GM18505 (cell line): ENCODE results near the gene CELF1.
"Not testable (repeated sequence)": the region's sequence is repeated elsewhere in the genome, so short reads cannot be mapped to it uniquely, and the experiment has no call there.

ENCODE experiments used
- ATAC-seq: cut with Tn5 transposase; IDR thresholded peaks from one replicate; pipeline ENCODE4 v1.9.1; 2021; ENCODE audit not compliant: unreplicated experiment
- POLR2A ChIP-seq: IDR thresholded peaks from 4 replicates; pipeline ENCODE4 v1.6.1; 2011; ENCODE audit warnings: borderline replicate concordance; ENCODE audit not compliant: insufficient read depth, insufficient read length; ENCODE audit errors: extremely low read depth

The CELF1 gene

DNA sequence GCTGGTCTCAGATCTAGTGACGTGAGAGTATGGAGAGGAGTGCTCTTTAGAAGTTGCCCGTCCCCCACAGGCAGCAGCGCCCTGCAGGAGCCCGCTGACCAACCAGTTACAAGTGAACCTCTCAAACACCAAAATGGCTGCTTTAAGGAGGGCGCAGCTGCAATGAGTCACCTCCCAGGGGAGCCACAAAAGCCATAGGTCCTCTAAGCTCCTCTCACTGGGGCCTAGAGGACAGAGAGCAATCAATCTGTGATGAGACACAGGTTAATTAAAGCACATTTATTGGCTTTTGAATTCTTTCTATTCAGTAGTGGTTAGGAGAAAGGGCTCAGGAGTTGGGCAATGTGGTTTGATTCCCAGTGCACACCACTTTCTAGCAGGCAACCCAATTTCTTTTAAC is 88.4 kb downstream of the CELF1 start:
- TF ChIP-seq POLR2A = no peak

GRCh38 chr11:47461876-47462275 is 91.1 kb downstream of the CELF1 start:
- no peak for ATAC-seq
- no peak for TF ChIP-seq POLR2A

More for the DNA sequence above, 88.4 kb downstream of the CELF1 start:
- ATAC-seq = no peak

DNA sequence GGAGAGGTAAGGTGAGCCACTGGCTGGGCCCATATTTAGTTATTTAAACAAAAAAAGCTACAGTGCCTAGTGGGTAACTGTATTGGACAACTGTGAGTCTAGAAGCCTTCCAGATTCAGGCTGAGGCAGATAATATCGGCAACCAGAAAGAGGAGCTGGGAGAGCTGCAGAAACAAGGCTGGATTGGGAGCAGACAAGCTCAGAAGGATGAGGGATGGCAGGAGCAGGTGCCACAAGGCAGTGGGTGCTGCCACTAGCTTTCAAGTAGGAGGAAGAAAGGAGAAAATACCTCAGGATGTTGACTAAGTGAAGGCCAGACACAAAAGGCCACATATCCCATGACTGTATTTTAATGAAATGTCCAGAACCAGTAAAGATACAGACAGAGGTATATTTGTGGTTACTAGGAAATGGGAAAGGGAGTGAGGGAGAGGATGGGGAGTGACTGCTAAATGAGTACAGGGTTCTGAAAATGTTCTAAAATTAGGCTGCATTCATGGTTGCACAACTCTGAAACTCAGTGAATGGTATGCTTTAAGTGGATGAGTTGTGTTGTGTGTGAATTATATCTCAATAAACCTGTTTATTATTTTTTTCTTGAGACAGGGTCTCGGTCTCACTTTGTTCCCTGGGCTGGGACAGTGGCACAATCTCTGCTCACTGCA is 92.2 kb downstream of the CELF1 start:
- no peak for TF ChIP-seq POLR2A
- no peak for ATAC-seq

GRCh38 chr11:47454258-47454671 is 98.7 kb downstream of the CELF1 start:
- not testable (repeated sequence) for ATAC-seq

DNA sequence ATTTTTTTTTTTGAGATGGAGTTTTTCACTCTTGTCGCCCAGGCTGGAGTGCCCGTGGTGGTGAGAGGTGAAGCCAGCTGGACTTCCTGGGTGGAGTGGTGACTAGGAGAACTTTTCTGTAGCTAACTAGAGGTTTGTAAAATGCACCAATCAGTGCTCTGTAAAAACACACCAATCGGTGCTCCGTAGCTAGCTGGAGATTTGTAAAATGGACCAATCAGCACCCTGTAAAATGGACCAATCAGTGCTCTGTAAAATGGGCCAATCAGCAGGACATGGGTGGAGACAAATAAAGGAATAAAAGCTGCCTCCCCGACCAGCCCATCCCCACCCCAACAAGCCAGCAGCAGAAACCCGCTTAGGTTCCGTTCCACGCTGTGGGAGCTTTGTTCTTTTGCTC is 99.6 kb downstream of the CELF1 start:
- no peak for ATAC-seq
- TF ChIP-seq POLR2A = no peak

GRCh38 chr11:47451990-47452389 is 100.9 kb downstream of the CELF1 start:
- no peak for ATAC-seq

GRCh38 chr11:47451436-47451835 is 101.5 kb downstream of the CELF1 start:
- no peak for ATAC-seq
- TF ChIP-seq POLR2A = no peak

More at GRCh38 chr11:47451990-47452389, 100.9 kb downstream of the CELF1 start:
- no peak for TF ChIP-seq POLR2A

- ATAC-seq = no peak
- no peak for TF ChIP-seq POLR2A
Observed at GRCh38 chr11:47449541-47449940, 103.4 kb downstream of the CELF1 start.

DNA sequence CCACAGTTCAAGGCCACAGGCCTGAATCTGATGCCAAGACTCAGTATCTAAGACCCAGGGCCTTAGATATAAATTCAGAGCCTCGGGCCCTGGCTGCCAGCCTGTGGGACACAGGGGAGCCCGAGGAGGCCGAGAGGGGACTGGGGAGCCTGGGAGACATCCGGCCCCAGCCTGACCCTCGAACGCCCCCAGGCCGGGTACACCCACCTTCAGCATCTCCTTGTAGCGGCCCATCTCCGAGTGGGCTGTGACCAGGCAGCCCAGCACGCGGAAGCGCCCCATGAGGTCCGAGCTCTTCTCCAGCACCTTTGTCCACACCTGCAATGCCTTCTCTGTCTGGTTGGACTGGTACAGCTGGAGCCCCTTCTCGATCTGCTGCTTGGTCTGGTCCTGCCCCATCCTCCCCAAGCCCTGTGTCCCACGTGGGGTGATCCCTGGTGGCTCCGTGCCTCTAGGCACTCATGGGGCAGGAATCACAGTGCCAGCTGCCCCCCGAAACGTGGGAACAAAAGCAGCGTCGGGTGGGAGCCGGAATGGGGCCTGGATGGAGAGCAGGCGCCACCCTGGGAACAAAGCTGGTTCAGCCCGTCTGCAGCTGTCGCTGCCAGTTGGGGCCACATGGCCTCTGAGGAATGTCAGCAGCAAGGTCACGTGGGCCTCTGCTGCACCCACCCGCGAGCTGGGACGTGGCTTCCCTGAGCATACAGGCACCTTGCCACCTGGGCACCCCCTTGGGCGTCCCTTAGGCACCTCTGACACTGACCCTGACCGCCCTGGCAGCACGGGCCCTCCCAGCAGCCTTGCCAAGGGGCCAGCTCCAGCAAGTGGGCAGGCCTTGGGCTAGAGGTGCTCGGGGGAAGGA is 104.1 kb downstream of the CELF1 start, which contains the start of gene RAPSN:
Gene RAPSN, minus strand, starts transcription at position 571 of the 862 bp plus-strand sequence. Its CDS starts 172 bp downstream, at position 399.
- no peak for TF ChIP-seq POLR2A
- ATAC-seq = no peak

GRCh38 chr11:47447906-47448305 is 105.0 kb downstream of the CELF1 start:
- no peak for TF ChIP-seq POLR2A
- no peak for ATAC-seq

DNA sequence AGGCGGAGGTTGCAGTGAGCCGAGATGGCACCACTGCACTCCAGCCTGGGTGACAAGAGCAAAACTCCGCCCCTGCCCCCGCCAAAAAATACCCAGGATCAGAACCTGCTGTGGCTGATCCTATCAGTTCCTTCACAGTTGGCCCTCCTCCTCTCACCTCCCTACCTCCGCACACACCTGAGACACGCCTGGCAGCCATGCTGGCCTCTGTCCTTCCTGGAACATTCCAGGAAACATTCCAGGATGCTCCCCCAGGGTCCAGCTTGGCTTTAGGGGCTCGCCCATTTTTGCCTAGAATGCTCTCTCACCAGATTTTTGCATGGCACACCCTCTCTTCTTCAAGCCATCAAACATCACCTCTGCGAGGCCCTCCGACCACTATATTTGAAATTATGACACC is 106.1 kb downstream of the CELF1 start:
- no peak for ATAC-seq
- TF ChIP-seq POLR2A = no peak

DNA sequence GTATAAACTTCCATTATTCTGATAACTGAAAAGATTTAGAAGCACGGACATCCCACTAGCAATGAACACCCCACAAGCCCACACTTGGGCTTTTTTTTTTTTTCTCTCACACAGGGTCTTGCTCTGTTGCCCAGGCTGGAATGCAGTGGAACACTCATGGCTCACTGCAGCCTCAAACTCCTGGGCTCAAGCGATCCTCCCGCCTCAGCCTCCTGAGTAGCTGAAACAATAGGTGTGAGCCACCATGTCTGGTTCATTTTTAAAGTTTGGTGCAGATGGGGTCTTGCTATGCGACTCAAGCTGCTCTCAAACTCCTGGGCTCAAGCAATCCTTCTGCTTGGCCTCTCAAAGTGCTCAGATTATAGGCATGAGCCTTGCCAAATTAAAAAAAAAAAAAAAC is 107.1 kb downstream of the CELF1 start:
- no peak for ATAC-seq

GRCh38 chr11:47443817-47444216 is 109.1 kb downstream of the CELF1 start:
- ATAC-seq = no peak
- TF ChIP-seq POLR2A = no peak

More for the DNA sequence above, 107.1 kb downstream of the CELF1 start:
- TF ChIP-seq POLR2A = no peak
